CD4-positive, alpha-beta T cell treated with Interleukin-4 for 1 hour (primary cell): ENCODE results near the gene TERT.
"Not testable (repeated sequence)": the region's sequence is repeated elsewhere in the genome, so short reads cannot be mapped to it uniquely, and the experiment has no call there.

Experiments
- DNase-seq, 2 donors: peaks; one replicate each; pipeline ENCODE4 v3.0.0-alpha.2; 2020 to 2022

The TERT gene

GRCh38 chr5:1330847-1331831, 36.3 kb upstream of the TERT start:
- DNase-seq, result no peak

- DNase-seq, result no peak
These were observed 35.4 kb upstream of the TERT start for GRCh38 chr5:1330146-1330846.

- DNase-seq, result no peak
These were observed 34.3 kb upstream of the TERT start for GRCh38 chr5:1329111-1329579.

GRCh38 chr5:1328237-1329110, 33.6 kb upstream of the TERT start:
- not testable (repeated sequence) for DNase-seq

GRCh38 chr5:1326901-1327756, 32.3 kb upstream of the TERT start:
- DNase-seq, result not testable (repeated sequence)

GRCh38 chr5:1326532-1326875, 31.6 kb upstream of the TERT start:
- DNase-seq, result peak in 1 of 2 donors; percentile 3

- peak in 1 of 2 donors; percentile 7 for DNase-seq
These were observed 31.1 kb upstream of the TERT start for GRCh38 chr5:1325870-1326531.

GRCh38 chr5:1325191-1325741, 30.4 kb upstream of the TERT start:
- peak in 1 of 2 donors; percentile 10 for DNase-seq

- DNase-seq, result peak in 1 of 2 donors; percentile 9
These were observed 29.9 kb upstream of the TERT start for GRCh38 chr5:1324719-1325190.

- DNase-seq, result peak in 1 of 2 donors; percentile 3
These were observed 29.4 kb upstream of the TERT start for GRCh38 chr5:1324301-1324700.

GRCh38 chr5:1323803-1324173, 28.9 kb upstream of the TERT start:
- DNase-seq, result peak in 1 of 2 donors; percentile 3

GRCh38 chr5:1322955-1323802, 28.3 kb upstream of the TERT start:
- peak in 1 of 2 donors; percentile 10 for DNase-seq

- DNase-seq, result peak in 1 of 2 donors; percentile 6
These were observed 27.4 kb upstream of the TERT start for GRCh38 chr5:1322036-1322900.

- DNase-seq, result peak in 1 of 2 donors; percentile 3
These were observed 26.7 kb upstream of the TERT start for GRCh38 chr5:1321576-1321975.

GRCh38 chr5:1320436-1321344, 25.8 kb upstream of the TERT start:
- peak in 1 of 2 donors; percentile 10 for DNase-seq

GRCh38 chr5:1319436-1320256, 24.8 kb upstream of the TERT start:
- peak in 1 of 2 donors; percentile 8 for DNase-seq
